ENCODE measurements around the gene C4orf50. TPM values are rescaled to one million over a fixed set of nuclear protein-coding genes. Genes with fewer than 3 reads are reported as not detected.
A peak's percentile ranks its signal among the peaks of the same experiment; 100 is the strongest.

The C4orf50 gene
- total and polyA plus RNA-seq, 2 of the 8 experiments (the other 6 are each of a cell fraction or from before 2014, with no cell fraction given): 0.08 to 0.22 TPM

GRCh38 chr4:5943561-5943960 lies 74.7 kb downstream of the C4orf50 start:
- Histone ChIP-seq H3K14ac (ENCODE audit: insufficient read length) (no peak overlapping the region), H3K18ac (ENCODE audit: extremely low read depth, low read length) (no peak overlapping the region), H3K4me2 (ENCODE audit: insufficient read depth in 1 of 2, low read depth in 2 of 2, low read length in 2 of 2) (no peak overlapping the region), H3K4ac (replicated peaks; ENCODE audit: insufficient read length, low read depth, low read length) (no peak overlapping the region), H2AFZ (ENCODE audit: low read length) (no peak overlapping the region), H3K27me3 (replicated peaks in 1 of 4; ENCODE audit: control insufficient read depth in 3 of 4, extremely low read depth in 1 of 4, insufficient read depth in 3 of 4, low read length in 3 of 4) (peaks cover 0 to 5% (median 0%) of the 10 kb centered on the region in 4 experiments; a peak in 1 of 7 replicates), H3K27ac (ENCODE audit: low read depth, low read length) (no peak overlapping the region), H3K9me3 (ENCODE audit: insufficient read depth in 2 of 2, low read depth in 1 of 2, low read length in 1 of 2) (no peaks in the 10 kb centered on the region), H3K9ac (replicated peaks in 1 of 4; ENCODE audit: extremely low read depth in 1 of 4, low read depth in 3 of 4, low read length in 3 of 4) (no peak overlapping the region), H3K79me2 (ENCODE audit: control insufficient read depth in 1 of 2, insufficient read depth in 2 of 2, low read length in 2 of 2) (no peaks in the 10 kb centered on the region), H3K56ac (replicated peaks; ENCODE audit: insufficient read length, low read depth, low read length) (no peak overlapping the region), H4K5ac (ENCODE audit: insufficient read length, low read depth, low read length) (no peak overlapping the region), H2AK5ac (ENCODE audit: low read depth, low read length) (no peak overlapping the region), H2BK5ac (ENCODE audit: low read depth, low read length) (no peak overlapping the region), H3K79me1 (ENCODE audit: low read depth, low read length) (no peaks in the 10 kb centered on the region), H3K36me3 (ENCODE audit: control insufficient read depth in 2 of 4, insufficient read depth in 4 of 4, low read length in 3 of 4) (no peaks in the 10 kb centered on the region), H2BK120ac (replicated peaks; ENCODE audit: low read depth, low read length) (no peak overlapping the region), H3K4me3 (ENCODE audit: extremely low read depth in 1 of 4, insufficient read depth in 2 of 4, low read depth in 3 of 4, low read length in 4 of 4) (no peak overlapping the region), H3K23ac (ENCODE audit: insufficient read length) (no peak overlapping the region), H4K91ac (replicated peaks; ENCODE audit: insufficient read length, low read length) (no peak overlapping the region), H3K23me2 (ENCODE audit: low read depth, low read length) (no peaks in the 10 kb centered on the region), H2BK12ac (ENCODE audit: low read depth, low read length) (no peak overlapping the region), H4K20me1 (replicated peaks in 1 of 2; ENCODE audit: control insufficient read depth in 1 of 2, insufficient read depth in 2 of 2, low read length in 2 of 2) (no peaks in the 10 kb centered on the region), H2BK20ac (ENCODE audit: low read length) (no peak overlapping the region), H2BK15ac (ENCODE audit: low read length) (no peak overlapping the region), H4K8ac (ENCODE audit: extremely low read depth, insufficient read depth, low read length) (no peak overlapping the region), H3K4me1 (replicated peaks in 1 of 4; ENCODE audit: control insufficient read depth in 3 of 4, insufficient read depth in 4 of 4, low read length in 3 of 4) (peaks cover 0 to 6% (median 0%) of the 10 kb centered on the region in 4 experiments; a peak in 1 of 7 replicates)
- DNase-seq (ENCODE audit: low read depth in 1 of 2, low spot score in 2 of 2) (no peak), FAIRE-seq (no peak)
- POLR2A ChIA-PET (ENCODE audit: partially characterized antibody): interaction anchor here (1.6 to 1.7 kb wide), 2 partner anchors 9 to 57 kb away, joined by 3 to 4 read pairs; no protein-coding TSS in a partner anchor
- no peak for TF ChIP-seq BACH1 (IDR thresholded peaks at IDR 0.05; ENCODE audit: low read length)
- 0 out of 2 replicates have a peak, but pooled peaks have one; percentile 1 for TF ChIP-seq KDM1A (IDR thresholded peaks at IDR 0.05; ENCODE audit: borderline replicate concordance, low read length)
- 82% methylated on average over 6 of the region's 6 CpGs; no CpG with 5 or more reads in 1 of the 2 experiments for WGBS, 2 experiments (ENCODE audit: extremely low coverage in 1 of 2, insufficient coverage in 1 of 2, insufficient read length in 1 of 2, insufficient replicate concordance in 2 of 2, low coverage in 1 of 2, low lambda C conversion rate in 2 of 2, missing lambda C conversion rate in 1 of 2)
- CTCF ChIA-PET (ENCODE audit: partially characterized antibody): interaction anchor here (1.0 to 3.3 kb wide), 5 partner anchors 15 to 121 kb away, joined by 3 to 15 read pairs (median 4); no protein-coding TSS in a partner anchor

Data from H1 (cell line).